Caco-2 (cell line): ENCODE measurements around the gene CNTN2. TPM values are rescaled to one million over a fixed set of nuclear protein-coding genes. Genes with fewer than 3 reads are reported as not detected.

Experiments used
- BruUV-seq: library from RNA; stranded (reverse); fragments of 400-500 nt; replicated peaks from 2 replicates; lab custom pipeline; 2021; lab: Mats Ljungman, UMichigan
- CTCF ChIA-PET: fragments of 300-600 bp; sonication (Branson Sonifier 250); formaldehyde crosslinking; loops from one replicate; lab custom pipeline; 2022; ENCODE audit warnings: antibody characterized with exemption; lab: Charles Lee
- POLR2A ChIA-PET: fragments of 300-600 bp; sonication (Branson Sonifier 250); formaldehyde crosslinking; loops from one replicate; lab custom pipeline; 2022; ENCODE audit warnings: antibody characterized with exemption; lab: Charles Lee
- DNase-seq, 2 experiments: peaks; one replicate each; pipeline versions ENCODE4 v3.0.0 to v3.0.0-alpha.2; 2020 to 2022
- H3K27me3 ChIP-seq: replicated peaks from 2 replicates; pipeline ENCODE4 v1.6.0; 2011; ENCODE audit warnings: low read length; ENCODE audit not compliant: control insufficient read depth, insufficient read depth
- H3K36me3 ChIP-seq: 2 replicates; pipeline ENCODE4 v1.5.1; 2011; ENCODE audit warnings: low read length; ENCODE audit not compliant: control insufficient read depth, insufficient read depth
- H3K4me1 ChIP-seq: fragments of 250-450 bp; sonication (Bioruptor Pico); 2 replicates; pipeline ENCODE4 v1.5.1; 2020; ENCODE audit warnings: mild to moderate bottlenecking
- H3K4me3 ChIP-seq: 2 replicates; pipeline ENCODE4 v1.5.1; 2011; ENCODE audit warnings: low read depth, mild to moderate bottlenecking, control low read depth, low read length
- H3K9me3 ChIP-seq: fragments of 250-450 bp; sonication (Bioruptor Pico); 2 replicates; pipeline ENCODE4 v1.5.1; 2020; ENCODE audit warnings: mild to moderate bottlenecking, moderate library complexity
- H3K27ac Mint-ChIP-seq: one replicate; pipeline ENCODE4 v1.8.0; 2022; ENCODE audit warnings: mixed read lengths; ENCODE audit not compliant: unreplicated experiment
- H3K27me3 Mint-ChIP-seq: one replicate; pipeline ENCODE4 v1.8.0; 2022; ENCODE audit warnings: mixed read lengths; ENCODE audit not compliant: insufficient read depth, unreplicated experiment
- H3K36me3 Mint-ChIP-seq: one replicate; pipeline ENCODE4 v1.8.0; 2022; ENCODE audit warnings: mild to moderate bottlenecking, mixed read lengths; ENCODE audit not compliant: insufficient read depth, unreplicated experiment
- H3K4me1 Mint-ChIP-seq: one replicate; pipeline ENCODE4 v1.8.0; 2022; ENCODE audit warnings: low read depth, mixed read lengths; ENCODE audit not compliant: unreplicated experiment
- H3K4me3 Mint-ChIP-seq: one replicate; pipeline ENCODE4 v1.8.0; 2022; ENCODE audit warnings: mild to moderate bottlenecking, moderate library complexity, mixed read lengths; ENCODE audit not compliant: unreplicated experiment
- H3K9me3 Mint-ChIP-seq: one replicate; pipeline ENCODE4 v1.8.0; 2022; ENCODE audit warnings: mixed read lengths; ENCODE audit not compliant: unreplicated experiment
- intact Hi-C: fragments of 100-400 bp; cut with micrococcal nuclease; formaldehyde crosslinking; loops from one replicate; pipeline ENCODE4 v1.10.0; 2022; ENCODE audit not compliant: unreplicated experiment
- total RNA-seq: library from RNA; stranded (reverse); gene quantifications from 2 replicates; pipeline ENCODE4 v1.2.3, GENCODE V29; 2022
- TF ChIP-seq, protein P1 (sequence below), 2 experiments: fragments of 200-600 bp in 1 of 2; IDR thresholded peaks; 1 replicate in 1 of 2; 2 replicates in 1 of 2; pipeline versions ENCODE4 v1.5.1 to v1.8.0; 2011 to 2022; ENCODE audit warnings: antibody characterized with exemption in 1 of 2, control low read depth in 1 of 2, inconsistent platforms in 1 of 2, low read depth in 1 of 2, low read length in 1 of 2, mild to moderate bottlenecking in 1 of 2, moderate library complexity in 1 of 2; ENCODE audit not compliant: insufficient read depth in 1 of 2, severe bottlenecking in 1 of 2, unreplicated experiment in 1 of 2

Gene CNTN2
- total RNA-seq, 1 experiment from 2014 or later: not detected

DNA sequence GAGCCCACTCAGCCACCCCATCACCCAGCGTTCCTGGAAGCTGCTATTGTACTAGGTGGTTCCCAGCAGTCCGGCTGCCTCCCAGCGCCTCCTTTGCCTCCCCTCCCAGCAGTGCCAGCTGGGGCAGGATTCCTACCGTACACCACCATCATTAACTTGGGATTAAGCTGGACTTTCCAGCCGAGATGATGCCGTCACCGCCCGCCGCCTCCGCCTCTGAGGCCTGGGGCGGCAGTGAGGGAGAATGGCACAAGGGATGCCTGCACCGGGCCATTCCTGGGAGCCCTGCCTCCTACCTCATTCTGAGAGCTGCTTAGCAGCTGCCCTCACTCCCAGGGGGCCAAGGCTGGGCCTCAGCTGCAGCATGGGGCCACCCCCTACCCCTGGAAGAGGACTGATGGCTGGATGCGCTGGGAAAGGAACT is 13.2 kb downstream of the CNTN2 start:
- Mint-ChIP-seq H3K4me3 (no peak overlapping the region), H3K27ac (no peak overlapping the region), H3K9me3 (no peaks in the 10 kb centered on the region), H3K27me3 (peaks cover 5% of the 10 kb centered on the region), H3K4me1 (no peaks in the 10 kb centered on the region), H3K36me3 (no peaks in the 10 kb centered on the region)
- intact Hi-C loops: no loop called here
- CTCF ChIA-PET: no interaction called here
- H3K27me3 ChIP-seq: no peaks in the 10 kb centered on the region
- no peak overlapping the region for H3K4me3 ChIP-seq
- BruUV-seq: no TSS peak
- H3K36me3 ChIP-seq: no peaks in the 10 kb centered on the region; the same call in 1 of the 2 replicates
- H3K9me3 ChIP-seq: no peaks in the 10 kb centered on the region
- DNase-seq: no peak
- H3K4me1 ChIP-seq: peaks cover 6% of the 10 kb centered on the region; the same call in 1 of the 2 replicates
- TF ChIP-seq, protein P1, sequence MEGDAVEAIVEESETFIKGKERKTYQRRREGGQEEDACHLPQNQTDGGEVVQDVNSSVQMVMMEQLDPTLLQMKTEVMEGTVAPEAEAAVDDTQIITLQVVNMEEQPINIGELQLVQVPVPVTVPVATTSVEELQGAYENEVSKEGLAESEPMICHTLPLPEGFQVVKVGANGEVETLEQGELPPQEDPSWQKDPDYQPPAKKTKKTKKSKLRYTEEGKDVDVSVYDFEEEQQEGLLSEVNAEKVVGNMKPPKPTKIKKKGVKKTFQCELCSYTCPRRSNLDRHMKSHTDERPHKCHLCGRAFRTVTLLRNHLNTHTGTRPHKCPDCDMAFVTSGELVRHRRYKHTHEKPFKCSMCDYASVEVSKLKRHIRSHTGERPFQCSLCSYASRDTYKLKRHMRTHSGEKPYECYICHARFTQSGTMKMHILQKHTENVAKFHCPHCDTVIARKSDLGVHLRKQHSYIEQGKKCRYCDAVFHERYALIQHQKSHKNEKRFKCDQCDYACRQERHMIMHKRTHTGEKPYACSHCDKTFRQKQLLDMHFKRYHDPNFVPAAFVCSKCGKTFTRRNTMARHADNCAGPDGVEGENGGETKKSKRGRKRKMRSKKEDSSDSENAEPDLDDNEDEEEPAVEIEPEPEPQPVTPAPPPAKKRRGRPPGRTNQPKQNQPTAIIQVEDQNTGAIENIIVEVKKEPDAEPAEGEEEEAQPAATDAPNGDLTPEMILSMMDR (IDR thresholded peaks at IDR 0.05; ENCODE audit: insufficient read depth in 1 of 2, low read depth in 1 of 2, low read length in 1 of 2, severe bottlenecking in 1 of 2, unreplicated experiment in 1 of 2): no peak
- POLR2A ChIA-PET: no interaction called here

DNA sequence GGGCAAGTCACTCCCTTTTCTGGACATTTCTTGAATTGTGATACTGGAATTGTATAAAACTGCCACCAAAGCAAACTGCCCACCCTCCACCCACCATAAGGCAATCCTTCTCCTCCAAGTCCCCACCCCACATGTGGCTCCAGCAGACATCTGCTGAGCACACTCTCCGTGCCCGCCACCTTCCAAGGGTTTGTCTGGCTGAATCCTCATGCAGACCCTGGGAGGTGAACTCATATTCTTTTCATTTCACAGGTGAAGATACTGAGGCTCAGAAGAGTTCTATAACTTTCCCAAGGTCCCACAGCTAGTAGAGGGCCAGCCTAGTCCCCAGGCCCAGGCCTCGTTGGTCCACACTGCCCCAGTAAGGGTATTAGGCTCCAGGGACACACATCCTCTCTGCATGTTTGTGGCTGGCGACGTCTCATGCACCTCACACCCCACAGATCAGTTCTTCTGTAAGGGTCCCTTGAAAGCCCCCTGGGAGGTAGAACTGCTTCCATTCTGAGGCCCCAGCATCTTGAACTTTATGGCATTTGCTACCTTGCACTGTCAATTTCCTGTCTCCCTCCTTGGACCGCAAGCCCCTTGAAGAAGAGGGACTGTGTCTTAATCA is 14.1 kb downstream of the CNTN2 start:
- Histone ChIP-seq H3K9me3 (no peaks in the 10 kb centered on the region), H3K27me3 (no peaks in the 10 kb centered on the region), H3K4me1 (peaks cover 6% of the 10 kb centered on the region; the same call in 1 of the 2 replicates), H3K4me3 (no peak overlapping the region), H3K36me3 (no peaks in the 10 kb centered on the region; the same call in 1 of the 2 replicates)
- BruUV-seq: no TSS peak
- Mint-ChIP-seq H3K27ac (no peak overlapping the region), H3K27me3 (peaks cover 3% of the 10 kb centered on the region), H3K36me3 (no peaks in the 10 kb centered on the region), H3K4me3 (no peak overlapping the region), H3K9me3 (no peaks in the 10 kb centered on the region), H3K4me1 (no peaks in the 10 kb centered on the region)
- intact Hi-C loops: no loop called here
- ChIA-PET CTCF (no interaction called here), POLR2A (no interaction called here)
- TF ChIP-seq, protein P1 (IDR thresholded peaks at IDR 0.05; ENCODE audit: insufficient read depth in 1 of 2, low read depth in 1 of 2, low read length in 1 of 2, severe bottlenecking in 1 of 2, unreplicated experiment in 1 of 2): no peak
- DNase-seq: no peak

DNA sequence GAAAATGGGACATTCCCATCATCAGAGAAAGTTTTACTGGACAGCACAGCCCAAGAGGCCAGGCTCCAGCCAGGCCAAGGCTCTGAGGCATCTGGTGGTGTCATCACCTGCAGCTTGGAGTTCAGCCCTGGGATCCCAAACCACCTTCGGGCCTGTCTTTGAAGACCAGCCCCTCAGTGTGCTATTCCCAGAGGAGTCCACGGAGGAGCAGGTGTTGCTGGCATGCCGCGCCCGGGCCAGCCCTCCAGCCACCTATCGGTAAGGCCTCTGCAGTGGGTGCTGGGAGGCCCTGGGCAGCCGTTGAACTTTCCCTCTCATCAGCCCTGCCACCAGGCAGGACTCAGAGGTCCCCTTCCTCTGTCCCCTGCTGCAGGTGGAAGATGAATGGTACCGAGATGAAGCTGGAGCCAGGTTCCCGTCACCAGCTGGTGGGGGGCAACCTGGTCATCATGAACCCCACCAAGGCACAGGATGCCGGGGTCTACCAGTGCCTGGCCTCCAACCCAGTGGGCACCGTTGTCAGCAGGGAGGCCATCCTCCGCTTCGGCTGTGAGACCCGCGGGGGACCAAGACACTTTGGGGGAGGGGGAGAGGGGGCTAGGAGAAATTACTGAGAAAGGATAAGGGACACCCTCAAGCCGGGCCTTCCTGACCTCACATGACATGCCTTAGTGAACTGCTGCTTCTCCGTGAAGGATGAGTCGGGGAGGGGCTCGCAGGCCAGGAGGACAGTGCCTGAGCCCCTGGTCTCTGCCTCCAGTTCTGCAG is 15.0 kb downstream of the CNTN2 start:
- peaks cover 6% of the 10 kb centered on the region; the same call in 1 of the 2 replicates for H3K4me1 ChIP-seq
- no peaks in the 10 kb centered on the region for H3K27me3 ChIP-seq
- no peak for DNase-seq
- TF ChIP-seq, protein P1 (IDR thresholded peaks at IDR 0.05; ENCODE audit: insufficient read depth in 1 of 2, low read depth in 1 of 2, low read length in 1 of 2, severe bottlenecking in 1 of 2, unreplicated experiment in 1 of 2): no peak
- intact Hi-C loops: no loop called here
- H3K27ac Mint-ChIP-seq: no peak overlapping the region
- ChIA-PET CTCF (no interaction called here), POLR2A (no interaction called here)
- H3K36me3 Mint-ChIP-seq: no peaks in the 10 kb centered on the region
- H3K27me3 Mint-ChIP-seq: peaks cover 3% of the 10 kb centered on the region
- no peak overlapping the region for H3K4me3 ChIP-seq
- no peaks in the 10 kb centered on the region; the same call in 1 of the 2 replicates for H3K36me3 ChIP-seq
- H3K4me3 Mint-ChIP-seq: no peak overlapping the region
- no peaks in the 10 kb centered on the region for H3K9me3 Mint-ChIP-seq
- BruUV-seq: no TSS peak
- no peaks in the 10 kb centered on the region for H3K4me1 Mint-ChIP-seq
- no peaks in the 10 kb centered on the region for H3K9me3 ChIP-seq
